Mesenchymal stem cell (in vitro differentiated cells and primary cell): ENCODE results near the gene SH3RF1.

Experiments
- DNase-seq: peaks from one replicate; pipeline ENCODE4 v3.0.0-alpha.2; 2013
- H2AFZ ChIP-seq: one replicate; pipeline ENCODE4 v1.6.1; 2013; ENCODE audit warnings: low read depth, mild to moderate bottlenecking, control low read depth, inconsistent platforms, low read length, moderate library complexity
- H2AK5ac ChIP-seq: 2 replicates; pipeline ENCODE4 v1.6.1; 2013; ENCODE audit warnings: low read length, moderate library complexity, mild to moderate bottlenecking, inconsistent platforms; ENCODE audit not compliant: severe bottlenecking
- H2BK120ac ChIP-seq: one replicate; pipeline ENCODE4 v1.6.1; 2013; ENCODE audit warnings: low read depth, mild to moderate bottlenecking, inconsistent platforms, low read length, moderate library complexity
- H2BK12ac ChIP-seq, 2 experiments: one replicate each; pipeline ENCODE4 v1.6.1; 2013; ENCODE audit warnings: inconsistent platforms in 2 of 2, low read length in 2 of 2, mild to moderate bottlenecking in 2 of 2, moderate library complexity in 2 of 2, control low read depth in 1 of 2
- H2BK15ac ChIP-seq: one replicate; pipeline ENCODE4 v1.6.1; 2013; ENCODE audit warnings: mild to moderate bottlenecking, low read depth, inconsistent platforms; ENCODE audit not compliant: poor library complexity, severe bottlenecking
- H2BK5ac ChIP-seq: 2 replicates; pipeline ENCODE4 v1.6.1; 2013; ENCODE audit warnings: low read depth, mild to moderate bottlenecking, low read length, control low read depth, inconsistent platforms; ENCODE audit not compliant: poor library complexity, severe bottlenecking
- H3K14ac ChIP-seq, 2 experiments: one replicate each; pipeline ENCODE4 v1.6.1; 2013; ENCODE audit warnings: inconsistent platforms in 2 of 2, low read length in 2 of 2, control low read depth in 1 of 2, mild to moderate bottlenecking in 1 of 2, moderate library complexity in 1 of 2
- H3K18ac ChIP-seq, 2 experiments: one replicate each; pipeline ENCODE4 v1.6.1; 2013; ENCODE audit warnings: inconsistent platforms in 2 of 2, low read length in 2 of 2, control low read depth in 1 of 2, low read depth in 1 of 2, mild to moderate bottlenecking in 1 of 2
- H3K23ac ChIP-seq, 2 experiments: one replicate each; pipeline ENCODE4 v1.6.1; 2013; ENCODE audit warnings: inconsistent platforms in 2 of 2, low read length in 2 of 2, mild to moderate bottlenecking in 2 of 2, moderate library complexity in 2 of 2, control low read depth in 1 of 2
- H3K27ac ChIP-seq: 2 replicates; pipeline ENCODE4 v1.5.1; 2013; ENCODE audit warnings: mild to moderate bottlenecking, moderate library complexity, low read length, control low read depth, inconsistent platforms; ENCODE audit not compliant: poor library complexity, severe bottlenecking
- H3K27me3 ChIP-seq, 2 experiments: 2 replicates each; pipeline versions ENCODE4 v1.6.1 to v1.7.0; 2013; ENCODE audit warnings: low read length in 2 of 2, mild to moderate bottlenecking in 2 of 2, moderate library complexity in 2 of 2, control low read depth in 1 of 2, inconsistent platforms in 1 of 2; ENCODE audit not compliant: control insufficient read depth in 1 of 2, insufficient read depth in 1 of 2
- H3K36me3 ChIP-seq, 2 experiments: 2 replicates each; pipeline versions ENCODE4 v1.6.1 to v1.7.0; 2013; ENCODE audit warnings: low read length in 2 of 2, control low read depth in 1 of 2, inconsistent platforms in 1 of 2, low read depth in 1 of 2, mild to moderate bottlenecking in 1 of 2; ENCODE audit not compliant: insufficient read depth in 2 of 2, control insufficient read depth in 1 of 2
- H3K4ac ChIP-seq, 2 experiments: one replicate each; pipeline ENCODE4 v1.6.1; 2013; ENCODE audit warnings: inconsistent platforms in 2 of 2, low read length in 2 of 2, mild to moderate bottlenecking in 2 of 2, moderate library complexity in 2 of 2, control low read depth in 1 of 2, low read depth in 1 of 2
- H3K4me1 ChIP-seq: 2 replicates; pipeline ENCODE4 v1.6.1; 2013; ENCODE audit warnings: low read depth, low read length, control low read depth; ENCODE audit not compliant: control insufficient read depth, insufficient read depth
- H3K4me2 ChIP-seq: 2 replicates; pipeline ENCODE4 v1.6.1; 2013; ENCODE audit warnings: low read length, mild to moderate bottlenecking, inconsistent platforms; ENCODE audit not compliant: poor library complexity, severe bottlenecking
- H3K4me3 ChIP-seq, 2 experiments: 2 replicates each; pipeline versions ENCODE4 v1.5.1 to v1.7.0; 2013; ENCODE audit warnings: low read length in 2 of 2, mild to moderate bottlenecking in 2 of 2, control low read depth in 1 of 2, low read depth in 1 of 2; ENCODE audit not compliant: insufficient read depth in 1 of 2
- H3K79me1 ChIP-seq: replicated peaks from 2 replicates; pipeline ENCODE4 v1.6.1; 2013; ENCODE audit warnings: mild to moderate bottlenecking, control low read depth, low read length, inconsistent platforms; ENCODE audit not compliant: poor library complexity, severe bottlenecking
- H3K9ac ChIP-seq: 2 replicates; pipeline ENCODE4 v1.7.0; 2013; ENCODE audit warnings: mild to moderate bottlenecking, low read length, moderate library complexity
- H3K9me3 ChIP-seq: 2 replicates; pipeline ENCODE4 v1.7.0; 2013; ENCODE audit warnings: mild to moderate bottlenecking, low read length; ENCODE audit not compliant: control insufficient read depth
- H4K8ac ChIP-seq: one replicate; pipeline ENCODE4 v1.6.1; 2013; ENCODE audit warnings: inconsistent platforms, mild to moderate bottlenecking, low read length, moderate library complexity
- H4K91ac ChIP-seq: one replicate; pipeline ENCODE4 v1.6.1; 2013; ENCODE audit warnings: mild to moderate bottlenecking, low read length, inconsistent platforms
- WGBS: methylation state at CpG from one replicate; pipeline ENCODE4 v1.1.7; 2013; ENCODE audit warnings: mixed read lengths; 5-methylcytosine and 5-hydroxymethylcytosine counted together

The SH3RF1 gene

GRCh38 chr4:169236873-169237626, 33.7 kb downstream of the SH3RF1 start:
- Histone ChIP-seq H2AK5ac (no peak overlapping the region), H2AFZ (no peak overlapping the region), H3K18ac (no peak overlapping the region), H3K27ac (no peak overlapping the region), H3K9me3 (no peaks in the 10 kb centered on the region), H3K79me1 (peaks cover 11% of the 10 kb centered on the region), H3K14ac (no peak overlapping the region), H2BK12ac (no peak overlapping the region), H2BK15ac (no peak overlapping the region), H2BK120ac (no peak overlapping the region), H2BK5ac (no peak overlapping the region), H4K91ac (no peak overlapping the region), H3K27me3 (no peaks in the 10 kb centered on the region), H3K4me2 (no peak overlapping the region), H3K23ac (no peak overlapping the region), H3K9ac (no peak overlapping the region), H4K8ac (no peak overlapping the region), H3K36me3 (peaks cover 0 to 14% of the 10 kb centered on the region in 2 experiments), H3K4me1 (peaks cover 7% of the 10 kb centered on the region), H3K4me3 (no peak overlapping the region), H3K4ac (no peak overlapping the region)
- DNase-seq = no peak
- WGBS = 78% methylated on average over 3 of the region's 6 CpGs

GRCh38 chr4:169236078-169236477, 34.7 kb downstream of the SH3RF1 start:
- Histone ChIP-seq H3K27ac (no peak overlapping the region), H2BK120ac (no peak overlapping the region), H2AFZ (no peak overlapping the region), H3K18ac (no peak overlapping the region), H4K91ac (no peak overlapping the region), H3K36me3 (peaks cover 0 to 16% of the 10 kb centered on the region in 2 experiments), H2BK12ac (peak overlapping the region in 1 of 2 experiments; percentile 29), H2AK5ac (no peak overlapping the region), H3K23ac (no peak overlapping the region), H3K79me1 (peaks cover 10% of the 10 kb centered on the region), H3K27me3 (no peaks in the 10 kb centered on the region), H3K14ac (no peak overlapping the region), H3K4me2 (no peak overlapping the region), H3K9me3 (no peaks in the 10 kb centered on the region), H3K4me3 (no peak overlapping the region), H3K4me1 (peaks cover 4% of the 10 kb centered on the region), H2BK5ac (no peak overlapping the region), H3K9ac (no peak overlapping the region), H3K4ac (no peak overlapping the region), H2BK15ac (no peak overlapping the region), H4K8ac (no peak overlapping the region)
- 86% methylated on average over 5 of the region's 6 CpGs for WGBS
- no peak for DNase-seq

GRCh38 chr4:169234137-169234855, 36.5 kb downstream of the SH3RF1 start:
- Histone ChIP-seq H2BK15ac (no peak overlapping the region), H3K4me2 (no peak overlapping the region), H2BK120ac (no peak overlapping the region), H3K79me1 (peaks cover 8% of the 10 kb centered on the region), H2BK5ac (no peak overlapping the region), H3K23ac (no peak overlapping the region), H3K4ac (no peak overlapping the region), H2AK5ac (peak overlapping the region; percentile 66), H3K9me3 (no peaks in the 10 kb centered on the region), H3K14ac (no peak overlapping the region), H3K27me3 (no peaks in the 10 kb centered on the region), H3K18ac (peak overlapping the region in 1 of 2 experiments; percentile 55), H3K4me1 (peaks cover 4% of the 10 kb centered on the region), H2BK12ac (no peak overlapping the region), H3K4me3 (no peak overlapping the region), H4K8ac (no peak overlapping the region), H4K91ac (no peak overlapping the region), H3K27ac (no peak overlapping the region), H2AFZ (no peak overlapping the region), H3K9ac (no peak overlapping the region), H3K36me3 (peaks cover 0 to 13% of the 10 kb centered on the region in 2 experiments)
- whole genome bisulfite sequencing = 100% methylated on average over 3 of the region's 7 CpGs
- DNase-seq = no peak

- Histone ChIP-seq H3K14ac (no peak overlapping the region), H3K23ac (no peak overlapping the region), H2BK5ac (no peak overlapping the region), H2AK5ac (no peak overlapping the region), H3K27me3 (no peaks in the 10 kb centered on the region), H4K91ac (no peak overlapping the region), H3K4me2 (no peak overlapping the region), H3K27ac (no peak overlapping the region), H3K4me1 (peaks cover 4% of the 10 kb centered on the region), H2BK12ac (no peak overlapping the region), H3K18ac (no peak overlapping the region), H2AFZ (no peak overlapping the region), H4K8ac (no peak overlapping the region), H3K4me3 (no peak overlapping the region), H2BK15ac (no peak overlapping the region), H2BK120ac (no peak overlapping the region), H3K79me1 (peaks cover 8% of the 10 kb centered on the region), H3K36me3 (peaks cover 0 to 13% of the 10 kb centered on the region in 2 experiments), H3K4ac (no peak overlapping the region), H3K9me3 (no peaks in the 10 kb centered on the region), H3K9ac (no peak overlapping the region)
- no peak for DNase-seq
- 96% methylated on average over 4 of the region's 4 CpGs for WGBS
These were observed 37.1 kb downstream of the SH3RF1 start for GRCh38 chr4:169233691-169234090.
